GM23248 (cell line): ENCODE data around the gene LPP. TPM values are rescaled to one million over a fixed set of nuclear protein-coding genes. Genes with fewer than 3 reads are reported as not detected.
A peak's percentile ranks its signal among the peaks of the same experiment; 100 is the strongest.

Experiments used
- DNase-seq: peaks from one replicate; pipeline ENCODE4 v3.0.0-alpha.2; 2015
- H2AFZ ChIP-seq: fragments of 200-600 bp; sonication (generic); 2 replicates; pipeline ENCODE4 v1.6.1; 2016; ENCODE audit warnings: antibody characterized with exemption
- H3F3A ChIP-seq: fragments of 200-600 bp; sonication (generic); 2 replicates; pipeline ENCODE4 v1.6.1; 2016; ENCODE audit warnings: mild to moderate bottlenecking, antibody characterized with exemption, mixed run types; ENCODE audit not compliant: insufficient read depth
- H3K27ac ChIP-seq: fragments of 200-600 bp; sonication (generic); 2 replicates; pipeline ENCODE4 v1.5.1; 2016; ENCODE audit warnings: mild to moderate bottlenecking
- H3K27me3 ChIP-seq: fragments of 200-600 bp; sonication (generic); replicated peaks from 2 replicates; pipeline ENCODE4 v1.6.1; 2016; ENCODE audit warnings: mild to moderate bottlenecking; ENCODE audit not compliant: insufficient read depth
- H3K36me3 ChIP-seq: fragments of 200-600 bp; sonication (generic); 2 replicates; pipeline ENCODE4 v1.6.1; 2016; ENCODE audit warnings: low read depth, mild to moderate bottlenecking
- H3K4me1 ChIP-seq: fragments of 200-600 bp; sonication (generic); 2 replicates; pipeline ENCODE4 v1.6.1; 2016; ENCODE audit warnings: mild to moderate bottlenecking; ENCODE audit not compliant: insufficient read depth
- H3K4me2 ChIP-seq: fragments of 200-600 bp; sonication (generic); one replicate; pipeline ENCODE4 v1.6.1; 2016; ENCODE audit warnings: mild to moderate bottlenecking; ENCODE audit not compliant: unreplicated experiment
- H3K4me3 ChIP-seq: fragments of 200-600 bp; sonication (generic); 2 replicates; pipeline ENCODE4 v1.5.1; 2016; ENCODE audit warnings: mild to moderate bottlenecking
- H3K79me2 ChIP-seq: fragments of 200-600 bp; sonication (generic); 2 replicates; pipeline ENCODE4 v1.6.1; 2016; ENCODE audit warnings: mild to moderate bottlenecking; ENCODE audit not compliant: insufficient read depth
- H3K9ac ChIP-seq: fragments of 200-600 bp; sonication (generic); 2 replicates; pipeline ENCODE4 v1.6.1; 2016; ENCODE audit warnings: mild to moderate bottlenecking
- H3K9me2 ChIP-seq: fragments of 200-600 bp; sonication (generic); 2 replicates; pipeline ENCODE4 v1.6.1; 2016; ENCODE audit warnings: mixed run types, mild to moderate bottlenecking, moderate library complexity; ENCODE audit not compliant: insufficient read depth
- H3K9me3 ChIP-seq: fragments of 200-600 bp; sonication (generic); one replicate; pipeline ENCODE4 v1.6.1; 2017; ENCODE audit warnings: low read depth
- H4K20me1 ChIP-seq: fragments of 200-600 bp; sonication (generic); 2 replicates; pipeline ENCODE4 v1.6.0; 2016; ENCODE audit not compliant: insufficient read depth
- EZH2 ChIP-seq: fragments of 200-600 bp; sonication (generic); IDR thresholded peaks from 2 replicates; pipeline ENCODE4 v1.6.1; 2018; ENCODE audit warnings: antibody characterized with exemption, mild to moderate bottlenecking; ENCODE audit not compliant: insufficient read depth, poor library complexity, severe bottlenecking
- EZH2phosphoT487 ChIP-seq: fragments of 200-600 bp; sonication (generic); IDR thresholded peaks from 2 replicates; pipeline ENCODE4 v1.6.1; 2018; ENCODE audit warnings: antibody characterized with exemption, moderate library complexity, mild to moderate bottlenecking, low read depth; ENCODE audit not compliant: insufficient read depth
- WGBS, 2 experiments: methylation state at CpG; one replicate each; pipeline ENCODE4 v1.1.6; 2015 to 2017; ENCODE audit warnings: low lambda C conversion rate in 2 of 2, low coverage in 1 of 2; ENCODE audit errors: missing lambda C conversion rate in 2 of 2; 5-methylcytosine and 5-hydroxymethylcytosine counted together
- in situ Hi-C: fragments of 300-500 bp; cut with MboI; formaldehyde crosslinking; loops from 2 replicates; pipeline ENCODE4 v1.15.0; 2020
- polyA plus RNA-seq: library from polyadenylated mRNA; unstranded; fragments of >200 nt; fragmentation: Nextera tagmentation; extraction: Ambion mirVana; gene quantifications from 2 replicates; pipeline ENCODE4 v1.2.1, GENCODE V29; 2016
- total RNA-seq: library from RNA; depleted of rRNA; stranded (reverse); fragments of >200 nt; shearing (Covaris generic); gene quantifications from 2 replicates; pipeline ENCODE4 v1.2.3, GENCODE V29; 2014

LPP gene
- total and polyA plus RNA-seq, 2 experiments from 2014 or later, result 42.8 to 61.7 TPM

DNA sequence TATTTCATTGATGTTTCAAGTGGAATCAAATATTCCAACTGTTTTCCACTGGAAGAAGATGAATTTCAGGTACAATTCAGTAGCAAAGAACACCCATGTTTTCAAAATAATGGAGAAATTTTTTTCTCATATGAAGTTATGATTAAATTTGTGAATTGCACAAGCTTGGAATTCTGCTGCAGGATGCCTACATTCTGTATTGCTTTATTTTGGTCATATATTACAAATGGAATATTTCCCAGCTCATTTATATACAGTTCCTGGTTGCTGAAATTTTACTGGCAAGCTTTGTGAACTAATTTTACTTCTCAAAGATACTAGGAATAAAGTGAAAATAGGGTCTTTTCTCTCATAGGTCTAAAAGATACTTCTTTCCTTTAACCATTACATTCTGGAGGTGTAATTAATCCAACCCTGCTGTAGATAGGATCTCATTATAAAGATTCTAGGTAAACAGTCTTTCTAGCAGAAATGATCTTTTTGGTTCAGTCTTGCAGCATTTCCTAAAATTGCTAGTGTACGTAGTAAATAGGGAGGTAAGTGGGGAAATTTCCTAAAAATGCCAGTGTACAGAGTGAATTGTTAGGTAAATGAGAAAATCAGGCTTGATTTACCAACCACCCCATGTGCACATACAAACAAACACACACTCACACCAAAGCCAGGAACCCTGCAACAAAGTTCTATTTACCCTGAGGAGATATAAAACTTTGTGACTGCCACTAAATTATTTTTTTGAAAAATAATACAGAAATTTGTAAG, 624.3 kb downstream of the LPP start:
- in situ Hi-C loops, result no loop called here
- WGBS, 2 experiments, result 91 to 97% methylated on average over 1 of the region's 1 CpG

DNA sequence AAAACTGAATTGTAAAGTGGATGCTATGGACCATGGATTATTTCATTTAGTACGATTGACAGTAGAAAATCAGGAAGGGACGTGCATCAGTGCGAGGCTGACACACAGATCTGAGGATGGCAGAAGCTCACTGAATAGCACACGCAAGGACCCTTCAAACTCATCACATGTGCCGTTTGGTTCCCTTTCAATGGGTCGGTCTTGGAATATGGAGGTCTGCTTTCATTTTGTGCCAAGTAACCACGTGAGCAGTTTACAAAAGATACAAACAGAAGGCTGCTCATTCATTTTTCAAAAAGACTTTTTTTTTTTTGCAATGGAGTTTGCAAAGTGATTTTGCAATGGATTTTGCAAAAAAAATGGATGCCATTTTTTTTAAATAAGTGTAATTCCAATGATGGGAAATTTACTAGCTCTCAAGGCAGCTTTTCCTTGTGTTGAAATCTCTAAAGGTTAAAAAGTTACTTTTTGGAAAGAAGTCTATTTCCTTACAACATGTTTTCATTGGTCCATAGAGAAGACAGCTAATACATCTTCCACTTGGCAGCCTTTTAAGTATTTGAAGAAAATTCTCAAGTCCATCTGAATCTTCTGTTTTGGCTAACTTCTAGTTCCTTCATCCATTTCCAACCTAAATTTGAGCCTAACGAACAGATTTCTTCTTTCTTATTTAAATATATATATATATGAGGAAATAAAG, 625.5 kb downstream of the LPP start:
- H3K4me2 ChIP-seq, result no peak overlapping the region
- H3K4me3 ChIP-seq, result no peak overlapping the region
- peaks cover 24% of the 10 kb centered on the region for H3K4me1 ChIP-seq
- H3K27me3 ChIP-seq, result no peaks in the 10 kb centered on the region
- no peaks in the 10 kb centered on the region for H3K9me3 ChIP-seq
- no peaks in the 10 kb centered on the region for H3K36me3 ChIP-seq
- no peak for DNase-seq
- peaks cover 25% of the 10 kb centered on the region for H3K79me2 ChIP-seq
- H3K9me2 ChIP-seq, result no peaks in the 10 kb centered on the region
- no peak for TF ChIP-seq EZH2phosphoT487
- no peak for TF ChIP-seq EZH2
- H3K9ac ChIP-seq, result no peak overlapping the region
- peaks cover 14% of the 10 kb centered on the region for H3F3A ChIP-seq
- no peak overlapping the region for H3K27ac ChIP-seq
- in situ Hi-C loops, result no loop called here
- 70 to 72% methylated on average over 8 of the region's 8 CpGs for WGBS, 2 experiments
- no peak overlapping the region for H2AFZ ChIP-seq
- no peaks in the 10 kb centered on the region for H4K20me1 ChIP-seq

More for the DNA sequence above, 624.3 kb downstream of the LPP start:
- H3K4me1 ChIP-seq, result peaks cover 24% of the 10 kb centered on the region
- H3K27me3 ChIP-seq, result no peaks in the 10 kb centered on the region
- H4K20me1 ChIP-seq, result no peaks in the 10 kb centered on the region
- peaks cover 34% of the 10 kb centered on the region for H3K79me2 ChIP-seq
- H3K9me2 ChIP-seq, result no peaks in the 10 kb centered on the region
- no peak overlapping the region for H2AFZ ChIP-seq
- TF ChIP-seq EZH2phosphoT487, result no peak
- TF ChIP-seq EZH2, result no peak
- H3K4me2 ChIP-seq, result no peak overlapping the region
- H3K9ac ChIP-seq, result no peak overlapping the region
- H3K9me3 ChIP-seq, result no peaks in the 10 kb centered on the region
- no peak for DNase-seq
- no peak overlapping the region for H3K4me3 ChIP-seq
- H3F3A ChIP-seq, result peaks cover 14% of the 10 kb centered on the region
- no peaks in the 10 kb centered on the region for H3K36me3 ChIP-seq
- no peak overlapping the region for H3K27ac ChIP-seq

DNA sequence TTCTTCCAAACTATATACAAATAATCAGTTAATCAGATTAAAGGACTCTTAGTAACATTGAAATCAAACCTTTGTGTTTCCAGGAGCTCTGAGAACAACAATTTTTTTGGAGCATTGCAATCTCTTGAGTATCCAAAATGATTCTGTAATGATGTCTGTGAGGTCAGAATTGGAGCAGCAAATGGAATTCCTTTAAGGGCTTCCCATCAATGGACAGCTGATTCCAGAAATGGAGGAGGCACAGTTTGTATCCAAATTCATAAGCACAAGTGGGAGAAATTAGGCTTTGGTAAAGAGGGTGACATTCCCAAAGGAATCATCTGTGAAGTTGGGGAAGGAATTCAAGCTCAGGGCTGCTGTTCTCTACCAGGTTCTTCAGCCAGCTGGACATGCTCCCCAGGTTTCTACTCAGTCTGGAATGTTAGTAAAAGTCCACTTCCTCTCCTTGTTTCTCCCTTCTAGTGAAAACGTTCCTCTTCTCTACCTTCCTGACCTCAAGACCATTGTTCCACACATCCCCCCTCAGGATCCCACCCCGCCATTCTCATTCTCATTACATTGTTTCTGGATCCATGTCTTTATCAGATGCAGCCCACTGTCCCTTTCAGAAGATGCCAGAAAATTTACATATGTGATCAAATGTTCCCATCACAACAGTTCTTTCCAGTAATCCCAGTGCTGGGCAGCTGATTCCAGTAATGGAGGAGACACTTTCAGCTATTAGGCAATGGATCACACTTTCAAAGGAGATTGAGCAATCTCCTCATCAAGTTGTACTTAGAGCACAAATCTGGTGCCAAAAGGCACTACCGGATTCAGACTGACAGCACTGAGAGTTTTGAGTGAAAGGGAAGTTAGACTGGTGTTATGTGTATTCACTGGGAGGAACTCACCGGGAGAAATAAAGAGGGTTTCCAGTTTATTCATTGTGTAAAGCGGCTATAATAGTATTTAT, 626.5 kb downstream of the LPP start:
- no peaks in the 10 kb centered on the region for H3K36me3 ChIP-seq
- H3K4me1 ChIP-seq, result peaks cover 24% of the 10 kb centered on the region
- H3F3A ChIP-seq, result peaks cover 14% of the 10 kb centered on the region
- H3K4me3 ChIP-seq, result no peak overlapping the region
- H3K4me2 ChIP-seq, result no peak overlapping the region
- no peaks in the 10 kb centered on the region for H3K9me2 ChIP-seq
- H3K27ac ChIP-seq, result no peak overlapping the region
- TF ChIP-seq EZH2phosphoT487, result no peak
- TF ChIP-seq EZH2, result no peak
- in situ Hi-C loops, result no loop called here
- H3K9me3 ChIP-seq, result no peaks in the 10 kb centered on the region
- H3K79me2 ChIP-seq, result peaks cover 16% of the 10 kb centered on the region
- peak; percentile 44 for DNase-seq
- no peak overlapping the region for H3K9ac ChIP-seq
- no peaks in the 10 kb centered on the region for H3K27me3 ChIP-seq
- H2AFZ ChIP-seq, result no peak overlapping the region
- no peaks in the 10 kb centered on the region for H4K20me1 ChIP-seq
- WGBS, 2 experiments, result 48 to 51% methylated on average over 5 of the region's 5 CpGs

DNA sequence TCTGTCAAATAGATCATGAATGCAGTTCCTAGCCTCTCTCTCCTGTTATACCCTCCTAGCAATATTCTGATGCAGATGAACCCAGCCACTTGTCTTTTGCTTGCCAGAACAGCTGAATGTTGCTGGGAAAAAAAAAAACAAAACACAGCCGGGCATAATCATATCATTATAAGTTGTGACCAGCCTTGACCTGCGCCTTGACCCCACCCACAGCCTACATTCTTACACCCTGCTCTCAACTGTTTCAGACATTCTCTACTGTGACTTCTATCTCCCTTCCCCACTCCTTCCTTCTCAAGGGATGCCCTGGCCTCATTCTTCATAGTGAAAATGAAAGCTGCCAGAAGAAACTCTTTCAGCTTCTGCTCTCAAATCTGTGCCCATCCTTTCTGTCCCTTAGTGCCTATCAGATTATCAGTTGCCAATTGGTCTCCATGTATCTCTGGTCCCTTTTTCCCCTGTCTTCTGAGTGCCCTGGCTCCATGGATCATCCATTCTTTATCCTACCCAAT, 628.7 kb downstream of the LPP start:
- 37 to 45% methylated on average over 2 of the region's 2 CpGs for WGBS, 2 experiments
- H3K4me2 ChIP-seq, result no peak overlapping the region

More for the DNA sequence above, 628.7 kb downstream of the LPP start:
- DNase-seq, result no peak
- H3K27ac ChIP-seq, result no peak overlapping the region
- no peaks in the 10 kb centered on the region for H3K36me3 ChIP-seq
- in situ Hi-C loops, result no loop called here
- no peak overlapping the region for H2AFZ ChIP-seq
- H3K9me3 ChIP-seq, result no peaks in the 10 kb centered on the region
- H3K4me3 ChIP-seq, result no peak overlapping the region
- H3F3A ChIP-seq, result peaks cover 3% of the 10 kb centered on the region; the same call in 1 of the 2 replicates
- H3K9ac ChIP-seq, result no peak overlapping the region
- H3K27me3 ChIP-seq, result no peaks in the 10 kb centered on the region
- peaks cover 8% of the 10 kb centered on the region for H3K4me1 ChIP-seq
- no peaks in the 10 kb centered on the region for H3K9me2 ChIP-seq
- H3K79me2 ChIP-seq, result peaks cover 16% of the 10 kb centered on the region
- no peaks in the 10 kb centered on the region for H4K20me1 ChIP-seq
- TF ChIP-seq EZH2, result no peak
- TF ChIP-seq EZH2phosphoT487, result no peak
